Uterus (tissue), 2 donors: ENCODE measurements around the gene PLPP4.

Experiments
- POLR2A ChIP-seq, 2 donors: fragments of 450-650 bp; IDR thresholded peaks; one replicate each; pipeline ENCODE4 v1.6.1; 2016; ENCODE audit warnings: antibody characterized with exemption in 2 of 2, mild to moderate bottlenecking in 1 of 2, moderate library complexity in 1 of 2
- TF ChIP-seq, protein P1 (sequence below), 4 experiments: fragments of 200-600 bp in 2 of 4; fragments of 450-650 bp in 2 of 4; sonication (generic) in 2 of 4; IDR thresholded peaks; one replicate each; pipeline ENCODE4 v1.5.1; 2016 to 2019; ENCODE audit warnings: antibody characterized with exemption in 4 of 4, mild to moderate bottlenecking in 2 of 4, moderate library complexity in 1 of 4

DNA sequence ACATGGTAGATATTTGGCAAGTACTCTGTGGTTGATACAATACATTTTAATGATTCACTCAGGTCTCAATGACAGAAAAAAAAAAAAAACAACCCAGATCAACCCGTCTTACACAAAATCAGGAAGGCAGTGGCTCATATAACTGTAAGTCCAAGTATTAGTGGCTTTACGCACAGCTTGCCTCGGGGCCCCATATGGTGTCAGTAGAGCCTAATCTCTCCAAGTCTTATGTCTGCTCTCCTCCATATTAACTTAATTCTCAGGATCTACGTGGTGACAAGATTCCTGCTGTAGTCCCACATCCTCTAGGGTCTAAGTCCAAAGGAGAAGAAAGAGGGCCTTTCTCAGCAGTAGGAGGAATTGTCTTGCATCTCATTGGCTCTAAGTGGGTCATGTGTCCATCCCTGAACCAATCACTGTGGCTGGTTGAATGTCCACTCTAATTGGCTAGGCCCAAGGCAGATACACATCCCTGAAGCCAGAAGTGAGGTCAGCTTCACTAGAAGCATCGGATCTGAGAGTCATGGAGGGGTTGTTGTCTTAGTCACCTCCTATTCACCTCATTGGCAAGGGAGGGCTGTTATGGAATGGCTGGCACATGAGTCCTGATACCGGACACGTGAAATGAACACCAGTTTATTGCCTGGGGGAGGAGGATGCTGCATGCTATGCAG is 20.5 kb upstream of the PLPP4 start:
- TF ChIP-seq, protein P1, sequence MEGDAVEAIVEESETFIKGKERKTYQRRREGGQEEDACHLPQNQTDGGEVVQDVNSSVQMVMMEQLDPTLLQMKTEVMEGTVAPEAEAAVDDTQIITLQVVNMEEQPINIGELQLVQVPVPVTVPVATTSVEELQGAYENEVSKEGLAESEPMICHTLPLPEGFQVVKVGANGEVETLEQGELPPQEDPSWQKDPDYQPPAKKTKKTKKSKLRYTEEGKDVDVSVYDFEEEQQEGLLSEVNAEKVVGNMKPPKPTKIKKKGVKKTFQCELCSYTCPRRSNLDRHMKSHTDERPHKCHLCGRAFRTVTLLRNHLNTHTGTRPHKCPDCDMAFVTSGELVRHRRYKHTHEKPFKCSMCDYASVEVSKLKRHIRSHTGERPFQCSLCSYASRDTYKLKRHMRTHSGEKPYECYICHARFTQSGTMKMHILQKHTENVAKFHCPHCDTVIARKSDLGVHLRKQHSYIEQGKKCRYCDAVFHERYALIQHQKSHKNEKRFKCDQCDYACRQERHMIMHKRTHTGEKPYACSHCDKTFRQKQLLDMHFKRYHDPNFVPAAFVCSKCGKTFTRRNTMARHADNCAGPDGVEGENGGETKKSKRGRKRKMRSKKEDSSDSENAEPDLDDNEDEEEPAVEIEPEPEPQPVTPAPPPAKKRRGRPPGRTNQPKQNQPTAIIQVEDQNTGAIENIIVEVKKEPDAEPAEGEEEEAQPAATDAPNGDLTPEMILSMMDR (IDR thresholded peaks at IDR 0.05): no peak
- TF ChIP-seq POLR2A (IDR thresholded peaks at IDR 0.05): no peak
